ENCODE measurements around the gene CASP1.

CASP1 gene

GRCh38 chr11:104995001-104995408 lies 39.9 kb downstream of the CASP1 start:
- DNase-seq = no peak
- H3K9me3 ChIP-seq (ENCODE audit: control insufficient read depth, low read length) = no peaks in the 10 kb centered on the region
- H3K4me3 ChIP-seq (ENCODE audit: insufficient read depth in 1 of 2, low read depth in 1 of 2, low read length in 2 of 2) = no peak overlapping the region
- H3K4me2 ChIP-seq (ENCODE audit: low read length, poor library complexity, severe bottlenecking) = no peak overlapping the region
- H3K14ac ChIP-seq (ENCODE audit: low read length in 2 of 2) = no peak overlapping the region
- no peak overlapping the region for H3K27ac ChIP-seq (ENCODE audit: low read length, poor library complexity, severe bottlenecking)
- H3K18ac ChIP-seq (ENCODE audit: low read depth in 1 of 2, low read length in 2 of 2) = no peak overlapping the region
- no peak overlapping the region for H3K9ac ChIP-seq (ENCODE audit: low read length)
- WGBS = 85% methylated on average over 2 of the region's 2 CpGs
- H3K23ac ChIP-seq (ENCODE audit: low read length in 2 of 2) = no peak overlapping the region
- H3K79me1 ChIP-seq (replicated peaks; ENCODE audit: low read length, poor library complexity, severe bottlenecking) = no peaks in the 10 kb centered on the region
- no peak overlapping the region for H2BK5ac ChIP-seq (ENCODE audit: low read depth, low read length, poor library complexity, severe bottlenecking)
- H4K8ac ChIP-seq (ENCODE audit: low read length) = no peak overlapping the region
- H3K36me3 ChIP-seq (ENCODE audit: control insufficient read depth in 1 of 2, insufficient read depth in 2 of 2, low read depth in 1 of 2, low read length in 2 of 2) = no peaks in the 10 kb centered on the region
- H2AFZ ChIP-seq (ENCODE audit: low read depth, low read length) = no peak overlapping the region
- H4K91ac ChIP-seq (ENCODE audit: low read length) = no peak overlapping the region
- H3K4ac ChIP-seq (ENCODE audit: low read depth in 1 of 2, low read length in 2 of 2) = no peak overlapping the region
- H2AK5ac ChIP-seq (ENCODE audit: low read length, severe bottlenecking) = no peak overlapping the region
- H2BK12ac ChIP-seq (ENCODE audit: low read length in 2 of 2) = no peak overlapping the region
- no peaks in the 10 kb centered on the region for H3K27me3 ChIP-seq (ENCODE audit: control insufficient read depth in 1 of 2, insufficient read depth in 1 of 2, low read length in 2 of 2)
- no peak overlapping the region for H2BK15ac ChIP-seq (ENCODE audit: low read depth, poor library complexity, severe bottlenecking)
- no peak overlapping the region for H2BK120ac ChIP-seq (ENCODE audit: low read depth, low read length)
- H3K4me1 ChIP-seq (ENCODE audit: control insufficient read depth, insufficient read depth, low read depth, low read length) = no peaks in the 10 kb centered on the region

GRCh38 chr11:104992781-104993180 lies 42.2 kb downstream of the CASP1 start:
- H2BK15ac ChIP-seq (ENCODE audit: low read depth, poor library complexity, severe bottlenecking) = no peak overlapping the region
- no peak overlapping the region for H4K8ac ChIP-seq (ENCODE audit: low read length)
- H3K79me1 ChIP-seq (replicated peaks; ENCODE audit: low read length, poor library complexity, severe bottlenecking) = no peaks in the 10 kb centered on the region
- no peak overlapping the region for H3K27ac ChIP-seq (ENCODE audit: low read length, poor library complexity, severe bottlenecking)
- no peak overlapping the region for H2BK5ac ChIP-seq (ENCODE audit: low read depth, low read length, poor library complexity, severe bottlenecking)
- no peak overlapping the region for H3K4me3 ChIP-seq (ENCODE audit: insufficient read depth in 1 of 2, low read depth in 1 of 2, low read length in 2 of 2)
- no peaks in the 10 kb centered on the region for H3K4me1 ChIP-seq (ENCODE audit: control insufficient read depth, insufficient read depth, low read depth, low read length)
- no peak overlapping the region for H2AFZ ChIP-seq (ENCODE audit: low read depth, low read length)
- no peaks in the 10 kb centered on the region for H3K36me3 ChIP-seq (ENCODE audit: control insufficient read depth in 1 of 2, insufficient read depth in 2 of 2, low read depth in 1 of 2, low read length in 2 of 2)
- DNase-seq = no peak
- no peak overlapping the region for H3K18ac ChIP-seq (ENCODE audit: low read depth in 1 of 2, low read length in 2 of 2)
- no peak overlapping the region for H3K23ac ChIP-seq (ENCODE audit: low read length in 2 of 2)
- H3K4ac ChIP-seq (ENCODE audit: low read depth in 1 of 2, low read length in 2 of 2) = no peak overlapping the region
- no peak overlapping the region for H4K91ac ChIP-seq (ENCODE audit: low read length)
- no peak overlapping the region for H3K14ac ChIP-seq (ENCODE audit: low read length in 2 of 2)
- H2BK120ac ChIP-seq (ENCODE audit: low read depth, low read length) = no peak overlapping the region
- no peaks in the 10 kb centered on the region for H3K27me3 ChIP-seq (ENCODE audit: control insufficient read depth in 1 of 2, insufficient read depth in 1 of 2, low read length in 2 of 2)
- H3K4me2 ChIP-seq (ENCODE audit: low read length, poor library complexity, severe bottlenecking) = no peak overlapping the region
- H2BK12ac ChIP-seq (ENCODE audit: low read length in 2 of 2) = no peak overlapping the region
- no peak overlapping the region for H3K9ac ChIP-seq (ENCODE audit: low read length)
- no CpG with 5 or more reads among the region's 1 CpG for WGBS
- H3K9me3 ChIP-seq (ENCODE audit: control insufficient read depth, low read length) = peaks cover 8% of the 10 kb centered on the region
- H2AK5ac ChIP-seq (ENCODE audit: low read length, severe bottlenecking) = no peak overlapping the region

GRCh38 chr11:104991994-104992393 lies 43.0 kb downstream of the CASP1 start:
- H2BK5ac ChIP-seq (ENCODE audit: low read depth, low read length, poor library complexity, severe bottlenecking) = no peak overlapping the region
- no peak overlapping the region for H2AFZ ChIP-seq (ENCODE audit: low read depth, low read length)
- H3K27me3 ChIP-seq (ENCODE audit: control insufficient read depth in 1 of 2, insufficient read depth in 1 of 2, low read length in 2 of 2) = no peaks in the 10 kb centered on the region
- no peak overlapping the region for H3K27ac ChIP-seq (ENCODE audit: low read length, poor library complexity, severe bottlenecking)
- no peak overlapping the region for H2BK15ac ChIP-seq (ENCODE audit: low read depth, poor library complexity, severe bottlenecking)
- H3K9ac ChIP-seq (ENCODE audit: low read length) = no peak overlapping the region
- 93% methylated on average over 4 of the region's 4 CpGs for WGBS
- no peaks in the 10 kb centered on the region for H3K79me1 ChIP-seq (replicated peaks; ENCODE audit: low read length, poor library complexity, severe bottlenecking)
- no peak overlapping the region for H3K4me3 ChIP-seq (ENCODE audit: insufficient read depth in 1 of 2, low read depth in 1 of 2, low read length in 2 of 2)
- H2BK12ac ChIP-seq (ENCODE audit: low read length in 2 of 2) = no peak overlapping the region
- H3K4me2 ChIP-seq (ENCODE audit: low read length, poor library complexity, severe bottlenecking) = no peak overlapping the region
- no peak overlapping the region for H3K14ac ChIP-seq (ENCODE audit: low read length in 2 of 2)
- H3K36me3 ChIP-seq (ENCODE audit: control insufficient read depth in 1 of 2, insufficient read depth in 2 of 2, low read depth in 1 of 2, low read length in 2 of 2) = no peaks in the 10 kb centered on the region
- H3K9me3 ChIP-seq (ENCODE audit: control insufficient read depth, low read length) = peaks cover 8% of the 10 kb centered on the region
- H2BK120ac ChIP-seq (ENCODE audit: low read depth, low read length) = no peak overlapping the region
- H3K4ac ChIP-seq (ENCODE audit: low read depth in 1 of 2, low read length in 2 of 2) = no peak overlapping the region
- no peak overlapping the region for H4K8ac ChIP-seq (ENCODE audit: low read length)
- H2AK5ac ChIP-seq (ENCODE audit: low read length, severe bottlenecking) = no peak overlapping the region
- H4K91ac ChIP-seq (ENCODE audit: low read length) = no peak overlapping the region
- H3K23ac ChIP-seq (ENCODE audit: low read length in 2 of 2) = no peak overlapping the region
- no peak overlapping the region for H3K18ac ChIP-seq (ENCODE audit: low read depth in 1 of 2, low read length in 2 of 2)
- DNase-seq = no peak
- H3K4me1 ChIP-seq (ENCODE audit: control insufficient read depth, insufficient read depth, low read depth, low read length) = no peaks in the 10 kb centered on the region

- no peaks in the 10 kb centered on the region for H3K36me3 ChIP-seq (ENCODE audit: control insufficient read depth in 1 of 2, insufficient read depth in 2 of 2, low read depth in 1 of 2, low read length in 2 of 2)
- H2BK120ac ChIP-seq (ENCODE audit: low read depth, low read length) = no peak overlapping the region
- no peak overlapping the region for H3K4me3 ChIP-seq (ENCODE audit: insufficient read depth in 1 of 2, low read depth in 1 of 2, low read length in 2 of 2)
- no peak overlapping the region for H4K8ac ChIP-seq (ENCODE audit: low read length)
- no peak overlapping the region for H2AK5ac ChIP-seq (ENCODE audit: low read length, severe bottlenecking)
- no peak overlapping the region for H3K14ac ChIP-seq (ENCODE audit: low read length in 2 of 2)
- no peak overlapping the region for H3K27ac ChIP-seq (ENCODE audit: low read length, poor library complexity, severe bottlenecking)
- no peak overlapping the region for H2BK15ac ChIP-seq (ENCODE audit: low read depth, poor library complexity, severe bottlenecking)
- H3K4ac ChIP-seq (ENCODE audit: low read depth in 1 of 2, low read length in 2 of 2) = no peak overlapping the region
- no peak overlapping the region for H3K9ac ChIP-seq (ENCODE audit: low read length)
- H4K91ac ChIP-seq (ENCODE audit: low read length) = no peak overlapping the region
- WGBS = 92% methylated on average over 2 of the region's 3 CpGs
- no peaks in the 10 kb centered on the region for H3K4me1 ChIP-seq (ENCODE audit: control insufficient read depth, insufficient read depth, low read depth, low read length)
- H3K27me3 ChIP-seq (ENCODE audit: control insufficient read depth in 1 of 2, insufficient read depth in 1 of 2, low read length in 2 of 2) = no peaks in the 10 kb centered on the region
- H3K18ac ChIP-seq (ENCODE audit: low read depth in 1 of 2, low read length in 2 of 2) = no peak overlapping the region
- H2BK12ac ChIP-seq (ENCODE audit: low read length in 2 of 2) = no peak overlapping the region
- no peak overlapping the region for H2AFZ ChIP-seq (ENCODE audit: low read depth, low read length)
- H3K4me2 ChIP-seq (ENCODE audit: low read length, poor library complexity, severe bottlenecking) = no peak overlapping the region
- no peak overlapping the region for H3K23ac ChIP-seq (ENCODE audit: low read length in 2 of 2)
- H2BK5ac ChIP-seq (ENCODE audit: low read depth, low read length, poor library complexity, severe bottlenecking) = no peak overlapping the region
- H3K79me1 ChIP-seq (replicated peaks; ENCODE audit: low read length, poor library complexity, severe bottlenecking) = no peaks in the 10 kb centered on the region
- no peak for DNase-seq
- H3K9me3 ChIP-seq (ENCODE audit: control insufficient read depth, low read length) = peaks cover 8% of the 10 kb centered on the region
Observed at GRCh38 chr11:104984808-104985207, 50.1 kb downstream of the CASP1 start.
